ENCODE measurements around the gene ARMC8. TPM values are rescaled to one million over a fixed set of nuclear protein-coding genes. Genes with fewer than 3 reads are reported as not detected.

The ARMC8 gene
- total RNA-seq, 1 experiment from 2014 or later = 32.4 TPM

DNA sequence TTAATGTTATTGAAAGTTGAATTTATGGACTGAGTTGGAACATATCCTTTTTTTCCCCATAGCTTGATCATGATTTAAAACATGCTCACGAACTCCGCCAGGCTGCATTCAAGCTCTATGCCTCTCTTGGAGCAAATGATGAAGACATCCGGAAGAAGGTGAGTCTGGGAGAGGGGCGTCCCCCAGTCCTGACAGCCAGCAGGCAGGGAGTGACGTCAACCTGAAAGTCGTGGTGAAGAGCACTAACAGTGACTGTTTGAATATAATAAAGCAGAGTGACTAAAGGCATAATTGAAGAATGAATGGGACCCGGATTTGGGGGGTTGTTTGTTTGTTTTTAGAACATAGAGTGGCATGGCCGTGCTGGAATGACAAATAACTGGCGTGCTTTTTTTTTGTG lies 57.9 kb downstream of the ARMC8 start:
- Histone ChIP-seq H3K27me3 (ENCODE audit: insufficient read depth, low read depth) (no peaks in the 10 kb centered on the region), H3K9me3 (ENCODE audit: insufficient read depth, low read depth) (no peaks in the 10 kb centered on the region), H3K79me2 (ENCODE audit: low read depth) (no peaks in the 10 kb centered on the region), H3K4me2 (no peak overlapping the region), H3K36me3 (ENCODE audit: low read depth) (peaks cover 11% of the 10 kb centered on the region; the same call in 1 of the 2 replicates), H3K9me2 (ENCODE audit: insufficient read depth) (no peaks in the 10 kb centered on the region), H3K4me3 (no peak overlapping the region), H3K27ac (no peak overlapping the region), H2AFZ (no peak overlapping the region), H3K4me1 (replicated peaks; ENCODE audit: insufficient read depth) (no peaks in the 10 kb centered on the region), H3F3A (ENCODE audit: insufficient read depth, low read depth) (no peaks in the 10 kb centered on the region), H4K20me1 (ENCODE audit: insufficient read depth) (no peaks in the 10 kb centered on the region; the same call in 1 of the 2 replicates)
- ChIA-PET POLR2A (ENCODE audit: unreplicated experiment) (no interaction called here), CTCF (no interaction called here)
- no peak for DNase-seq
- no peak for TF ChIP-seq EZH2 (IDR thresholded peaks at IDR 0.05; ENCODE audit: low read depth)
- TF ChIP-seq, protein P1, sequence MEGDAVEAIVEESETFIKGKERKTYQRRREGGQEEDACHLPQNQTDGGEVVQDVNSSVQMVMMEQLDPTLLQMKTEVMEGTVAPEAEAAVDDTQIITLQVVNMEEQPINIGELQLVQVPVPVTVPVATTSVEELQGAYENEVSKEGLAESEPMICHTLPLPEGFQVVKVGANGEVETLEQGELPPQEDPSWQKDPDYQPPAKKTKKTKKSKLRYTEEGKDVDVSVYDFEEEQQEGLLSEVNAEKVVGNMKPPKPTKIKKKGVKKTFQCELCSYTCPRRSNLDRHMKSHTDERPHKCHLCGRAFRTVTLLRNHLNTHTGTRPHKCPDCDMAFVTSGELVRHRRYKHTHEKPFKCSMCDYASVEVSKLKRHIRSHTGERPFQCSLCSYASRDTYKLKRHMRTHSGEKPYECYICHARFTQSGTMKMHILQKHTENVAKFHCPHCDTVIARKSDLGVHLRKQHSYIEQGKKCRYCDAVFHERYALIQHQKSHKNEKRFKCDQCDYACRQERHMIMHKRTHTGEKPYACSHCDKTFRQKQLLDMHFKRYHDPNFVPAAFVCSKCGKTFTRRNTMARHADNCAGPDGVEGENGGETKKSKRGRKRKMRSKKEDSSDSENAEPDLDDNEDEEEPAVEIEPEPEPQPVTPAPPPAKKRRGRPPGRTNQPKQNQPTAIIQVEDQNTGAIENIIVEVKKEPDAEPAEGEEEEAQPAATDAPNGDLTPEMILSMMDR (conservative IDR thresholded peaks at IDR 0.05) = no peak
- intact Hi-C loops (cut with micrococcal nuclease; ENCODE audit: unreplicated experiment) = no loop called here
- BruUV-seq (replicated peaks) = no TSS peak

GRCh38 chr3:138249636-138250035 lies 62.5 kb downstream of the ARMC8 start:
- H4K20me1 ChIP-seq (ENCODE audit: insufficient read depth) = no peaks in the 10 kb centered on the region
- no peak for DNase-seq
- H3K27ac ChIP-seq = no peak overlapping the region
- peaks cover 11% of the 10 kb centered on the region; the same call in 1 of the 2 replicates for H3K36me3 ChIP-seq (ENCODE audit: low read depth)
- no peaks in the 10 kb centered on the region for H3K4me1 ChIP-seq (replicated peaks; ENCODE audit: insufficient read depth)
- CTCF ChIA-PET = no interaction called here
- no peaks in the 10 kb centered on the region for H3F3A ChIP-seq (ENCODE audit: insufficient read depth, low read depth)
- no TSS peak for BruUV-seq (replicated peaks)
- intact Hi-C loops (cut with micrococcal nuclease; ENCODE audit: unreplicated experiment) = no loop called here
- POLR2A ChIA-PET (ENCODE audit: unreplicated experiment) = no interaction called here
- no peak overlapping the region for H3K4me2 ChIP-seq
- no peak for TF ChIP-seq EZH2 (IDR thresholded peaks at IDR 0.05; ENCODE audit: low read depth)
- no peaks in the 10 kb centered on the region for H3K27me3 ChIP-seq (ENCODE audit: insufficient read depth, low read depth)
- no peak overlapping the region for H3K4me3 ChIP-seq
- no peaks in the 10 kb centered on the region for H3K79me2 ChIP-seq (ENCODE audit: low read depth)
- no peak overlapping the region for H2AFZ ChIP-seq
- no peaks in the 10 kb centered on the region for H3K9me2 ChIP-seq (ENCODE audit: insufficient read depth)
- H3K9me3 ChIP-seq (ENCODE audit: insufficient read depth, low read depth) = no peaks in the 10 kb centered on the region

- DNase-seq = no peak
- no peak for TF ChIP-seq EZH2 (IDR thresholded peaks at IDR 0.05; ENCODE audit: low read depth)
- TF ChIP-seq, protein P1 (conservative IDR thresholded peaks at IDR 0.05) = no peak
- H3K79me2 ChIP-seq (ENCODE audit: low read depth) = no peaks in the 10 kb centered on the region
- H3K4me2 ChIP-seq = no peak overlapping the region
- H3K4me1 ChIP-seq (replicated peaks; ENCODE audit: insufficient read depth) = no peaks in the 10 kb centered on the region
- ChIA-PET POLR2A (ENCODE audit: unreplicated experiment) (no interaction called here), CTCF (no interaction called here)
- no peaks in the 10 kb centered on the region for H3F3A ChIP-seq (ENCODE audit: insufficient read depth, low read depth)
- intact Hi-C loops (cut with micrococcal nuclease; ENCODE audit: unreplicated experiment) = no loop called here
- H3K27ac ChIP-seq = no peak overlapping the region
- H3K9me3 ChIP-seq (ENCODE audit: insufficient read depth, low read depth) = no peaks in the 10 kb centered on the region
- H3K4me3 ChIP-seq = no peak overlapping the region
- no peak overlapping the region for H2AFZ ChIP-seq
- BruUV-seq (replicated peaks) = no TSS peak
- H3K36me3 ChIP-seq (ENCODE audit: low read depth) = no peaks in the 10 kb centered on the region
- no peaks in the 10 kb centered on the region for H3K9me2 ChIP-seq (ENCODE audit: insufficient read depth)
- no peaks in the 10 kb centered on the region for H4K20me1 ChIP-seq (ENCODE audit: insufficient read depth)
- no peaks in the 10 kb centered on the region for H3K27me3 ChIP-seq (ENCODE audit: insufficient read depth, low read depth)
Observed at GRCh38 chr3:138253609-138254008, 66.5 kb downstream of the ARMC8 start.

DNA sequence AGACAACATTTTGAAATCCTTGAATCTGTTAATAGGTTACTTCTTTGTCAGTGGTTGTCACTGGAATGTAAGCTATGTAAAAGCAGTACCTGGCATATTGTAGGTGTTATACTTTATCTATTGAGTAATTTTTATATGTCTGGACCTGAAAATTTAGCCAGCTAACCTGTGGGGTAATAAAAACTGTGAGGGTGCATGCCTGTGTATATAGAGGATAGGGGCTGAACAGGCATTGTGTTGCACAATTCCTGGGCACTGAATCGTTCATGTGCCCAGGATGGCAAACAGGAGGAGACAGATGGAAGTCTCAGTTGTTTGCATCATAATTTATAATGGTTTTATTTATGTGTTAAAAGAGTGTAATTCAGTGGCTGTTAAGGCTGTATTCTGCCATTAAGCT lies 67.1 kb downstream of the ARMC8 start:
- Histone ChIP-seq H3K4me2 (no peak overlapping the region), H4K20me1 (ENCODE audit: insufficient read depth) (no peaks in the 10 kb centered on the region), H3K4me1 (replicated peaks; ENCODE audit: insufficient read depth) (no peaks in the 10 kb centered on the region), H3K9me2 (ENCODE audit: insufficient read depth) (no peaks in the 10 kb centered on the region), H3K27ac (no peak overlapping the region), H3K9me3 (ENCODE audit: insufficient read depth, low read depth) (no peaks in the 10 kb centered on the region), H3K27me3 (ENCODE audit: insufficient read depth, low read depth) (no peaks in the 10 kb centered on the region), H3F3A (ENCODE audit: insufficient read depth, low read depth) (no peaks in the 10 kb centered on the region), H2AFZ (no peak overlapping the region), H3K4me3 (no peak overlapping the region), H3K36me3 (ENCODE audit: low read depth) (no peaks in the 10 kb centered on the region), H3K79me2 (ENCODE audit: low read depth) (no peaks in the 10 kb centered on the region)
- CTCF ChIA-PET = no interaction called here
- no TSS peak for BruUV-seq (replicated peaks)
- TF ChIP-seq, protein P1 (conservative IDR thresholded peaks at IDR 0.05) = no peak
- no peak for TF ChIP-seq EZH2 (IDR thresholded peaks at IDR 0.05; ENCODE audit: low read depth)
- no peak for DNase-seq
- intact Hi-C loops (cut with micrococcal nuclease; ENCODE audit: unreplicated experiment) = no loop called here
- POLR2A ChIA-PET (ENCODE audit: unreplicated experiment) = no interaction called here

All from PC-9 (cell line).